Retinal pigment epithelial cell (primary cell): ENCODE data around the gene PGK1.
A peak's percentile ranks its signal among the peaks of the same experiment; 100 is the strongest.
"Not testable (repeated sequence)": the region's sequence is repeated elsewhere in the genome, so short reads cannot be mapped to it uniquely, and the experiment has no call there.

Experiments used
- DNase-seq: peaks from one replicate; pipeline ENCODE4 v3.0.0-alpha.2; 2010; ENCODE audit warnings: low read depth
- H3K4me3 ChIP-seq: 2 replicates; pipeline ENCODE4 v1.5.1; 2011; ENCODE audit warnings: mild to moderate bottlenecking, low read length, control low read depth, moderate library complexity
- TF ChIP-seq, protein P1 (sequence below): conservative IDR thresholded peaks from 2 replicates; pipeline ENCODE4 v1.5.1; 2011; ENCODE audit warnings: low read depth, low read length, control low read depth, inconsistent platforms

Gene PGK1

DNA sequence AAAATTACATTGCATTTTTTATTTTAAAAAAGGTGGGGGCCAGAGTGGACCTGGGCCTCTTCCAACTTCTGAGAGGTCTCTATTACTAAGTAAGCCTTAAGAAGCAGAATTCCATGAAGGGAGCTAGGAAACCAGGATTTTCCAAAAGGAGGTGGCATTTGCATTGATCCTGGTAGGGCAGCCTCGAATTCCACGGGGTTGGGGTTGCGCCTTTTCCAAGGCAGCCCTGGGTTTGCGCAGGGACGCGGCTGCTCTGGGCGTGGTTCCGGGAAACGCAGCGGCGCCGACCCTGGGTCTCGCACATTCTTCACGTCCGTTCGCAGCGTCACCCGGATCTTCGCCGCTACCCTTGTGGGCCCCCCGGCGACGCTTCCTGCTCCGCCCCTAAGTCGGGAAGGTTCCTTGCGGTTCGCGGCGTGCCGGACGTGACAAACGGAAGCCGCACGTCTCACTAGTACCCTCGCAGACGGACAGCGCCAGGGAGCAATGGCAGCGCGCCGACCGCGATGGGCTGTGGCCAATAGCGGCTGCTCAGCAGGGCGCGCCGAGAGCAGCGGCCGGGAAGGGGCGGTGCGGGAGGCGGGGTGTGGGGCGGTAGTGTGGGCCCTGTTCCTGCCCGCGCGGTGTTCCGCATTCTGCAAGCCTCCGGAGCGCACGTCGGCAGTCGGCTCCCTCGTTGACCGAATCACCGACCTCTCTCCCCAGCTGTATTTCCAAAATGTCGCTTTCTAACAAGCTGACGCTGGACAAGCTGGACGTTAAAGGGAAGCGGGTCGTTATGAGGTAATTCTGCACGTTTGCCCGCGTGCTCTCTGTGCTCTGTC, at the start of gene PGK1:
PGK1 (plus strand) TSS at position 626 of the 824 bp plus-strand sequence; CDS start at position 719, 93 bp downstream.
- DNase-seq = peak; percentile 84
- H3K4me3 ChIP-seq = peak within 1 kb of the TSS; percentile 93
- TF ChIP-seq, protein P1, sequence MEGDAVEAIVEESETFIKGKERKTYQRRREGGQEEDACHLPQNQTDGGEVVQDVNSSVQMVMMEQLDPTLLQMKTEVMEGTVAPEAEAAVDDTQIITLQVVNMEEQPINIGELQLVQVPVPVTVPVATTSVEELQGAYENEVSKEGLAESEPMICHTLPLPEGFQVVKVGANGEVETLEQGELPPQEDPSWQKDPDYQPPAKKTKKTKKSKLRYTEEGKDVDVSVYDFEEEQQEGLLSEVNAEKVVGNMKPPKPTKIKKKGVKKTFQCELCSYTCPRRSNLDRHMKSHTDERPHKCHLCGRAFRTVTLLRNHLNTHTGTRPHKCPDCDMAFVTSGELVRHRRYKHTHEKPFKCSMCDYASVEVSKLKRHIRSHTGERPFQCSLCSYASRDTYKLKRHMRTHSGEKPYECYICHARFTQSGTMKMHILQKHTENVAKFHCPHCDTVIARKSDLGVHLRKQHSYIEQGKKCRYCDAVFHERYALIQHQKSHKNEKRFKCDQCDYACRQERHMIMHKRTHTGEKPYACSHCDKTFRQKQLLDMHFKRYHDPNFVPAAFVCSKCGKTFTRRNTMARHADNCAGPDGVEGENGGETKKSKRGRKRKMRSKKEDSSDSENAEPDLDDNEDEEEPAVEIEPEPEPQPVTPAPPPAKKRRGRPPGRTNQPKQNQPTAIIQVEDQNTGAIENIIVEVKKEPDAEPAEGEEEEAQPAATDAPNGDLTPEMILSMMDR = no peak

DNA sequence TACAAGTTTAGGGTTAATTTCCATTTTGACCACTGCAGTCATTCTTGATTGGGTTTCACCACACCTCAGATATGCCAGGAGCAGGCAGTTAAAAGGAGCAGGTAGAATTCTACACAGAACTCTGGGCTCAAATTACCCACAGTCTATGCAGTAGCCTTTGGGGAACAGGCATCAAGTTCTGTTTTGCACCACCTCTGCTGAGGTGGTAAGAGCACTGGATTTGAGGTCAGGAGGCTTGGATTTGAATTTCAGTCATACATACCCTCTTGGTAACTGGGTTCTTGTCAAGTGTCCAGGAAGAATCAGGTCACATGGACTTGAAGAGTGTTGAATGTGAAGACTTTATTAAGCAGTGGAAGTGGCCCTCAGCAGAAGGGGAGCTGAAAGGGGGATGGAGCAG, 40.4 kb upstream of the PGK1 start:
- TF ChIP-seq, protein P1 = no peak
- no peak overlapping the region for H3K4me3 ChIP-seq
- DNase-seq = no peak

DNA sequence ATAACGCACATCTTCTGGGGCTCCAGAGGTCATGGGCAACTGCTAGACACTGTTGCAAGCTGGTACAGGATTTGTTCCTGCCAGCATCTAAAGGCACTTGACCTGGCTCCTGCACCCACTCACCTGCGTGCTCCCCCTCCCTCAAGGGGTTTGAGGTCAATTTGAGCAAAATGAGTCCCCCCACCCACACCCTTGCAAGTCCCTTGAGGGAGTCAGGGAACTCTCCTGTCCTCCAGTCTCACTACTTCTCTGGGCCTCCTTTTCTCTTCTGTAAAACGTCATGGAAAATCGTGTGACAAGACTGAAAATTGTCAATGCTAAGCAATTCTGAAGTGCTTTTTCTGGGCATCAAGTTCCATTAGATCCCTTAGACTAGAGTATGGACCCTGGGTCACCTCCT, 39.9 kb upstream of the PGK1 start:
- H3K4me3 ChIP-seq = no peak overlapping the region
- TF ChIP-seq, protein P1 = no peak
- no peak for DNase-seq

DNA sequence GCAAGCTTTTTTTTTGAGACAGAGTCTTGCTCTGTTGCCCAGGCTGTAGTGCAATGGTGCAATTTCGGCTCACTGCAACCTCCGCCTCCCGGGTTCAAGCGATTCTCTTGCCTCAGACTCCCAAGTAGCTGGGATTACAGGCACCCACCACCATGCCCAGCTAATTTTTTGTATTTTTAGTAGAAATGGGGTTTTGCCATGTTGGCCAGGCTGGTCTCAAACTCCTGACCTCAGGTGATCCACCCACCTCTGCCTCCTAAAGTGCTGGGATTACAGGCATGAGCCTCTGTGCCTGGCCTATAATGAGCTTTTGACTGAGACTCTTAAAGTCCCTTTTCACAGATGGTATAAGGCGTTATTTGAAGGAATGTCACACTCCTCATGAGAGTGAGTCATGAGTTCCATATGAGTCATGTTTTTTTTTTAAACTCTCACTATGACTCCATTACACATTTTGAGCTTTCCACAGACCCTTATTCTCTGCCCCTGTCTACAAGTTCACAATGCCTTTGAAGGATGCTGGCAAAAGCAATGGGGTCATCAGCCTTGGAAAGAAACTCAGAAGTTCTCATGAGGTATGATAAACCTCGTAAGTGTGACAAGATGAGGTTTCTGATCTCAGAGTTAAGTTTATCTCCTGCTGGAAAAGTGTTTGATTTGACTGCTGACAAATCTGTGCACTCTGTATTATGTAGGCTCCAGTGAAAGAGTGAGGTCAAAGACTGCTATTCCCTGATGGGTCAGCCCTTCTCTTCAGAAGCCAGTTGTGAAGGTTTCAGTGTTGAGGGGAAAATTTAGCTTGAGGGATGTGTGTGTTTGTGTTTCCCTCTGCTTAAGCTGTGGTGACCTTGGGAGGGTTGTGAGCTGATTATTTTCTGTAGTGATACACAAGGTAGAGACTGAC, 39.1 kb upstream of the PGK1 start:
- not testable (repeated sequence) for H3K4me3 ChIP-seq
- peak; percentile 70 for DNase-seq

DNA sequence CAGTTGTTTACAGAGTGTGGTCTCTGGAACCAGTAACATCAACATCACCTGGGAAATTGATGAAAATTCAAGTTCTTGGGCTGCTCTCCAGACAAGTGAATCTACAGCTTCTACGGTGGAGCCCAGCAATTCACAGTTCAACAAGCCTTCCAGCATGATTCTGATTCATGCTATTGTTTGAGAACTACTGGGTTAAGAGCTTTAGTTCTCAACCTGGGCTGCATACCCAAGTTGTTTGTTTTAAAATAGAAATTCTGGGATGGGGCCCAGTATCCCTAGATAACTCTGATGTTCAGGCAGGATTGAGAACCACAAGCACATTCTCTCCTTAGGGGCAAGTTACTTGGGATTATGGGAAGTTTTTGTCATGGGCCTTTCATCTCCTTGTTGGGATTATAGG, 37.9 kb upstream of the PGK1 start:
- DNase-seq = peak; percentile 23
- TF ChIP-seq, protein P1 = no peak

DNA sequence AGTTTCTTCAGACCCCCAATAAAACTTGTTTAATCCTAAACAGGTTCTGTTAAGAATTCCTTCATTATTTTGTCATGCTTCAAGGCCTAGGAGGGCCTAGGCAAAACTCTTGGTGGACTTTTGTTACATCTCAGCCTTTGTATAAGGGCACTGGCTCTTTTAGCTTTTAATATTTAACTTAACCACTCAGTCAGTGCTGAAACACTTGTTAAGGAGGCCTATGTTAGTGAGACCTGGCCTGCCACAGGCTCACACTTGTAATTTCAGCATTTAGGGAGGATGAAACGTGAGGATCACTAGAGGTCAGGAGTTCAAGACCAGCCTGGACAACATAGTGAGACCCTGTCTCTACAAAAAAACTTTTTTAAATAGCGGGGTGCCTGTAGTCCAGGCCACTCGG, 32.7 kb upstream of the PGK1 start:
- H3K4me3 ChIP-seq = no peak overlapping the region
- TF ChIP-seq, protein P1 = no peak
- no peak for DNase-seq

More for the DNA sequence above, 37.9 kb upstream of the PGK1 start:
- H3K4me3 ChIP-seq = no peak overlapping the region

DNA sequence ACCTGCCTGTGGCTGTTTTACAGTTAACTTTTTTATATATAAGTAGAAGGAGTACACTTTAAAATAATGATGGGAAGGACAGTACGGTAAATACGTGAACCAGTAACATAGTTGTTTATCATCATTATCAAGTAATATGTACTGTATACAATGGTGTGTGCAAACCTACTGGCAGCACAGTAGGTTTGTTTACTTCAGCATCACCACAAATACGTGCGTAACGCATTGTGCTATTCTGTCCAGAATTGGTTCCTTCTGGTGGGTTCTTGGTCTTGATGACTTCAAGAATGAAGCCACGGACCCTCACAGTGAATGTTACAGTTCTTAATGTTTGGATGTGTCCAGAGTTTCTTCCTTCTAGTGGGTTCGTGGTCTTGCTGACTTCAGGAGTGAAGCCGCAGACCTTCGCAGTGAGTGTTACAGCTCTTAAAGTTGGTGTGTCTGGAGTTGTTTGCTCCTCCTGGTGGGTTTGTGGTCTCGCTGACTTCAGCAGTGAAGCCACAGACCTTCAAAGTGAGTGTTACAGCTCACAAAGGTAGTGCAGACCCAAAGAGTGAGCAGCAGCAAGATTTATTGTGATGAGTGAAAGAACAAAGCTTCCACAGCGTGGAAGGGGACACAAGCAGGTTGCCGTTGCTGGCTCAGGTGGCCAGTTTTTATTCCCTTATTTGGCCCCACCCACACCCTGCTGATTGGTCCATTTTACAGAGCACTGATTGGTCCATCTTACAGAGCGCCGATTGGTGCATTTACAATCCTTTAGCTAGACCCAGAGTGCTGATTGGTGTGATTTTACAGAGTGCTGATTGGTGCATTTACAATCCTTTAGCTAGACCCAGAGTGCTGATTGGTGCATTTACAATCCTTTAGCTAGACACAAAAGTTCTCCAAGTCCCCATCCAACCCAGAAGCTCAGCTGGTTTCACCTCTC, 30.6 kb upstream of the PGK1 start:
- H3K4me3 ChIP-seq, DNase-seq: not testable (repeated sequence)
